GM23248 (cell line): Measurements from ENCODE around the gene CAB39.

ENCODE experiments used
- EZH2 ChIP-seq: fragments of 200-600 bp; sonication (generic); IDR thresholded peaks from 2 replicates; pipeline ENCODE4 v1.6.1; 2018; ENCODE audit warnings: antibody characterized with exemption, mild to moderate bottlenecking; ENCODE audit not compliant: insufficient read depth, poor library complexity, severe bottlenecking
- EZH2phosphoT487 ChIP-seq: fragments of 200-600 bp; sonication (generic); IDR thresholded peaks from 2 replicates; pipeline ENCODE4 v1.6.1; 2018; ENCODE audit warnings: antibody characterized with exemption, moderate library complexity, mild to moderate bottlenecking, low read depth; ENCODE audit not compliant: insufficient read depth

DNA sequence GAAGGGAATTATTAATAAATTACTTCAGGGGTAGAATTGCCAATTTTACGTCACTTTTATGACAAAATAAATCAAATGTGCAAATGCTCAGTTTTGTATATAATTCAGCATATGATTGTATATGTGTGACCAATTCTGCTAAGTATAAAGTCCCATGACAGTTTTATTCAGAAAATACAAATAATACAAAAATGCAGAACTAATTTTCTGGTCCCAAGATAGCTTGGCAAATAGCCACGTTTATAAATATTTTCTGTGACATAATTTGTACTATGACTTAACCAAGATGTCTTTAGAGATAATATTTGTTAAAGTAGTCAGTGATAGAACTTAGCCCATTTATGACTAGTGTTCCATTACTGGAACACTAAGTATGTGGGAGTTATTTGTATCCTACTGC lies 24.2 kb upstream of the CAB39 start:
- no peak for TF ChIP-seq EZH2
- TF ChIP-seq EZH2phosphoT487 = no peak
